HCT116 (cell line): ENCODE measurements around the gene UNK.

Experiments used
- CBX3 ChIP-seq: IDR thresholded peaks from 2 replicates; pipeline ENCODE4 v1.6.1; 2012; ENCODE audit warnings: low read depth
- CTCF ChIP-seq, 3 experiments: fragments of 200-600 bp in 1 of 3; sonication (generic) in 1 of 3; IDR thresholded peaks in 2 of 3; conservative IDR thresholded peaks in 1 of 3; 2 replicates each; pipeline ENCODE4 v1.5.1; 2012 to 2017; ENCODE audit warnings: low read depth in 2 of 3, low read length in 2 of 3, antibody characterized with exemption in 1 of 3, borderline replicate concordance in 1 of 3, control low read depth in 1 of 3, mild to moderate bottlenecking in 1 of 3, mixed read lengths in 1 of 3, mixed run types in 1 of 3, moderate library complexity in 1 of 3; ENCODE audit not compliant: insufficient read depth in 1 of 3
- EZH2phosphoT487 ChIP-seq: fragments of 200-600 bp; IDR thresholded peaks from 2 replicates; pipeline ENCODE4 v1.6.1; 2018; ENCODE audit warnings: antibody characterized with exemption, borderline replicate concordance
- POLR2AphosphoS5 ChIP-seq: IDR thresholded peaks from 2 replicates; pipeline ENCODE4 v1.6.1; 2011; ENCODE audit warnings: mild to moderate bottlenecking, low read depth, low read length, moderate library complexity
- SP1 ChIP-seq: IDR thresholded peaks from 2 replicates; pipeline ENCODE4 v1.6.1; 2012; ENCODE audit warnings: low read depth
- YY1 ChIP-seq: IDR thresholded peaks from 2 replicates; pipeline ENCODE4 v1.6.1; 2011; ENCODE audit warnings: low read length, low read depth, moderate library complexity, mild to moderate bottlenecking; ENCODE audit not compliant: insufficient replicate concordance; ENCODE audit errors: extremely low read depth

GRCh38 chr17:75840799-75841164 is 56.2 kb downstream of the UNK start:
- TF ChIP-seq YY1 (no peak), CTCF (IDR thresholded peaks at IDR 0.05 in 2 of 3, conservative IDR thresholded peaks at IDR 0.05 in 1 of 3; ENCODE audit: borderline replicate concordance in 1 of 3, insufficient read depth in 1 of 3, low read depth in 2 of 3, low read length in 2 of 3) (no peak), EZH2phosphoT487 (no peak), CBX3 (no peak), POLR2AphosphoS5 (no peak), SP1 (no peak)
